ENCODE measurements around the gene SLX4.

- TF ChIP-seq POLR2A (IDR thresholded peaks at IDR 0.05) (no peak), CTCF (IDR thresholded peaks at IDR 0.05) (no peak)
Observed at GRCh38 chr16:3570420-3571062, 40.9 kb downstream of the SLX4 start.
